D721Med (cell line): ENCODE measurements around the gene ERCC4.

Experiments
- DNase-seq: peaks from one replicate; pipeline ENCODE4 v3.0.0; 2011; ENCODE audit warnings: low spot score; ENCODE audit not compliant: insufficient read length
- FAIRE-seq: peaks from 2 replicates; lab custom pipeline; 2011; peaks lifted over from hg19 to GRCh38; lab: Jason Lieb, UNC
- CTCF ChIP-seq: IDR thresholded peaks from 2 replicates; pipeline ENCODE4 v1.5.1; 2012; ENCODE audit warnings: mild to moderate bottlenecking, control low read depth; ENCODE audit not compliant: insufficient read depth; ENCODE audit errors: missing control alignments

The ERCC4 gene

GRCh38 chr16:13992976-13993375, 73.0 kb downstream of the ERCC4 start:
- DNase-seq: no peak
- FAIRE-seq: no peak
- TF ChIP-seq CTCF: no peak

DNA sequence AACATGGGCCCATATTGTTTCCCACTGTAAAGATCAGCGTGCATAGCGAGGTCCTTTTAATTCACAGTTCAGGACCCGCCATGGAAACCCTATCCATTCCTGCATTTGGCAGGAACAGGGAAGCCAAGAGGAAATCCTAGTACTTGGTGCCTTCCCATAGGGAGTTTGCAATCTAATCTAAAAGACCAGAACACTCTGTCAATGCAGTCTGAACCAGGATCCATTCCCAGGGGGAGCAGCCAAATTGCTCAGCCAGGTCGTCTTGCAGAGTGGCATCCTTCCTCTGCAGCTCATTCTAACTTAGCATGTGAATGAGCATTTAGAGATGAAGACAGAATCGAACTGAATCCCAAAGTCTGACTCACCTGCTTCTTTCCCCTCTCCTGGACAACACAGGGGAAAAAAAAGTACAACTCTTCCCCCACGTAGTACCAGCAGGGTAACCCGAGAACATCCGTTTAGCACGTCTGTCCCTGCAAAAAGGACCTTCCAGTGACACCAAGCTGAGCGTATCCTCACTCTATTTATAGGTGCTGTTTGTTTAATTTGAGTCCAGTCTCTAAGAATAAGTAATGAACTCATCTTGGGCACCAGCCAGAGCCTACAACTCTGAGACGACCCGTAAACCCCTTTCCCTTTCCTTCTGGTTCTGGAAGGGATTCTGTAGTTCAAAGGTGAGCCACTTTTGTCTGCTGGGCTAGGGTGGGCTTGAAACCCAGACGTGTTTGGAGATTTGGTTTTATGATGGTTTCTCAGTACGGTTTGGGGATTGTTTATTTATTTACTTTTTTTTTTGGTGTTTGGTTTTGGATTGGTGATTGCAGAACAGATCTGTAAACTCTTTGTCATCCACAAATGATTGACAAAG, 74.5 kb downstream of the ERCC4 start:
- no peak for TF ChIP-seq CTCF
- no peak for DNase-seq
- FAIRE-seq: no peak

DNA sequence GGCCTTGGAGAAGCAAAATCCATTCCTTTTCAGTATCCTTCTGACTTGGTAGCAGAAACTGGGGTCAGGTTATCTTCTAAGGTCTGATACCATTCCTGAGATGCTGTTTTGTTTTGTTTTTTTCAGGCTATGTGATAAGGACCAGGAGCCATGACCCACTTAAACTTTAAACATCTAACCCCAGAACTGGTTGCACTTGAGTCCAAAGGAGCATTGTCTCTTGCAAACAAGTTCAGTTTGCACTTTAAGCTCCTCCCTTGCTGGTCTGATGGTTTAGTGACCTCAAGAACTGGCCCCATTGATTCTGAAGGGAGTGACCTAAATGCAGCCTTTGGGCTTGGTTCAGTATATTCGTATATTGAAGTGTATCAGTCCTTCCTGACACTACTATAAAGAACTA, 75.2 kb downstream of the ERCC4 start:
- no peak for FAIRE-seq
- TF ChIP-seq CTCF: no peak
- DNase-seq: no peak

GRCh38 chr16:13996778-13997288, 76.9 kb downstream of the ERCC4 start:
- FAIRE-seq (no peak), DNase-seq (no peak)
- no peak for TF ChIP-seq CTCF

DNA sequence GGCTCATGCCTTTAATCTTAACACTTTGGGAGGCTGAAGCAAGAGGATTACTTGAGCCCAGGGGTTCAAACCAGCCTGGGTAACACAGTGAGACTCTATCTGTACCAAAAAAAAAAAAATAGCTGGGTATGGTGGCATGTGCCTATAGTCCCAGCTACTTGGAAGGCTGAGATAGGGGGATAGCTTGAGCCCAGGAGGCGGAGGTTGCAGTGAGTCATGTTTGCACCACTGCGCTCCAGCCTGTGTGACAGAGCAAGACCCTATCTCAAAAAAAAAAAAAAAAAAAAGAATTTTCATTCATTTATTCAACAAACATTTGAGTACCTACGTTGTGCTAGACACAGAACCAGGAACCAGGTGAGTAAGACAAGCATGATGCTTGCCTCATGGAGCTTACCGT, 77.6 kb downstream of the ERCC4 start:
- FAIRE-seq (no peak), DNase-seq (no peak)
- no peak for TF ChIP-seq CTCF

DNA sequence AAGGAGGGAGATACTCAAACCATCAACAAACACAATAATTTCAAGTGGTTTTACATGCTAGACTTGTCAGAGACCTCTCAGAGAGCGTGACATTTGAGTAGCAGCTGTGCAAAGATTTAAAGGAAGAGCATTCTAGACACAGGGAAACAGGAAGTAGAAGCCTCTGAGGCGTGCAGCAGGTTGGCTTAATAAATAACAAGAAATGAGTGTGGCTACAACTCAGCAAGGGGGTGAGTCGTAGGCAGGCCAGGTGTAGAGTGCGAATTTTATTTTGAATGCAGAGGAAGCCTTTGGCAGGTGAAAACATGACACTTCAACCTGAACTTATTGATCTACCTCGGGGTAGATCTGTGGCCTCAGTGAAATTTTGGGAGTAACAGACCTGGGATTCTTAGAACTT, 78.0 kb downstream of the ERCC4 start:
- DNase-seq (no peak), FAIRE-seq (no peak)
- no peak for TF ChIP-seq CTCF
